HG03064 (cell line): ENCODE results near the gene IL6.
"Not testable (repeated sequence)": the region's sequence is repeated elsewhere in the genome, so short reads cannot be mapped to it uniquely, and the experiment has no call there.

Experiments
- ATAC-seq: cut with Tn5 transposase; IDR thresholded peaks from one replicate; pipeline ENCODE4 v1.9.1; 2021; ENCODE audit warnings: low read depth; ENCODE audit not compliant: unreplicated experiment

The IL6 gene

DNA sequence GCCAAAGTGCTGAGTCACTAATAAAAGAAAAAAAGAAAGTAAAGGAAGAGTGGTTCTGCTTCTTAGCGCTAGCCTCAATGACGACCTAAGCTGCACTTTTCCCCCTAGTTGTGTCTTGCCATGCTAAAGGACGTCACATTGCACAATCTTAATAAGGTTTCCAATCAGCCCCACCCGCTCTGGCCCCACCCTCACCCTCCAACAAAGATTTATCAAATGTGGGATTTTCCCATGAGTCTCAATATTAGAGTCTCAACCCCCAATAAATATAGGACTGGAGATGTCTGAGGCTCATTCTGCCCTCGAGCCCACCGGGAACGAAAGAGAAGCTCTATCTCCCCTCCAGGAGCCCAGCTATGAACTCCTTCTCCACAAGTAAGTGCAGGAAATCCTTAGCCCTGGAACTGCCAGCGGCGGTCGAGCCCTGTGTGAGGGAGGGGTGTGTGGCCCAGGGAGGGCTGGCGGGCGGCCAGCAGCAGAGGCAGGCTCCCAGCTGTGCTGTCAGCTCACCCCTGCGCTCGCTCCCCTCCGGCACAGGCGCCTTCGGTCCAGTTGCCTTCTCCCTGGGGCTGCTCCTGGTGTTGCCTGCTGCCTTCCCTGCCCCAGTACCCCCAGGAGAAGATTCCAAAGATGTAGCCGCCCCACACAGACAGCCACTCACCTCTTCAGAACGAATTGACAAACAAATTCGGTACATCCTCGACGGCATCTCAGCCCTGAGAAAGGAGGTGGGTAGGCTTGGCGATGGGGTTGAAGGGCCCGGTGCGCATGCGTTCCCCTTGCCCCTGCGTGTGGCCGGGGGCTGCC, at the start of gene IL6:
TSS of gene IL6 (plus strand) at position 294 of the 807 bp plus-strand sequence. CDS start at position 357, 63 bp downstream.
- no peak for ATAC-seq

DNA sequence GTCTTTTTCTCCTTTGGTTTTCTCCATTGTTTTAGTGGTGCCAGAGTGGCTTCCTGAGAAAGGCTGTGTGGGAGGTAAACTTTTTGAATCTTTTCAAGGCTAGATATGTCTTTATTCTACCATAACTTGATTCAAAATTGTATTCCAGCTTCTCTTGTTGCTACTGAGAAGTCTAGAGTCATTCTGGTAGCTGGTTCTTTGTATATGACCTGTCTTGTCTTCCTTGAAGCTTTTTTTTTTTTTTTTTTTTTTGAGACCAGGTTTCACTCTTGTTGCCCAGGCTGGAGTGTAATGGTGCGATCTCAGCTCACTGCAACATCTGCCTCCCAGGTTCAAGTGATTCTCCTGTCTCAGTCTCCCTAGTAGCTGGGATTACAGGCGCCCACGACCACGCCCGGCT, 49.7 kb upstream of the IL6 start:
- ATAC-seq: not testable (repeated sequence)

DNA sequence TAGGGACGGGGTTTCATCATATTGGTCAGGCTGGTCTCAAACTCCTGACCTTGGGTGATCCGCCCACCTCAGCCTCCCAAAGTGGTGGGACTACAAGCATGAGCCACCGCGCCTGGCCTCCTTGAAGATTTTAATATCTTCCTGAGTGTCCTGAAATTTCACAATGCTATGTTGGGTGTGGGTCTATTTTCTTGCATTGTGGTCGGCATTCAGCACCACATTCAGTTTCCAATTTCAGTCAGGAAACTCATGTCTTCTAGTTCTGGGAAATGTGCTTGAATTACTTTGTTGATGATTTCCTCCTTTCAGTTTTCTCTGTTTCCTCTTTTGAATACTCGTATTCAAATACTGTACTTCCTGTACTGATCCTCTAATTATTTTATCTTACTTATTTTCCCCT, 49.3 kb upstream of the IL6 start:
- ATAC-seq: no peak

DNA sequence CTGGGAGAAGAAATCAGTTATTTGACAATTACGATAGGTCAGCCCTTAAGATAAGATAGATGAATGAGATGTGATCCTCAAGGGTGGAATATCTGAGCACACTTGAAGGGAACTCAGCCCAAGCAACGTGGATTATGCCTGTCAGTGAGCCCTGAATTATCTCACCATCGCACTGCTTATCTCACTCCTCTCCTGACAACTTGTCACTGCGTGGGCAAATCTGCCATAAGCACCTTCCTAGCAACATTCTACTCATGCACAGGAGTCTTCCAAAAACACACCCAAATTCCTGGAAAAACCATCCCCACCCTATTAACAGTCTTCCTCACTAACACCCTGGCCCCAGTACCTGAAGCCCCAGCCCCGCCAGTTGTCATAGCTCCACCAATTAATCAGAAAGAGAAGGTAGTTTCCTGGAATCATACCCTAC, 46.5 kb upstream of the IL6 start:
- ATAC-seq: no peak

DNA sequence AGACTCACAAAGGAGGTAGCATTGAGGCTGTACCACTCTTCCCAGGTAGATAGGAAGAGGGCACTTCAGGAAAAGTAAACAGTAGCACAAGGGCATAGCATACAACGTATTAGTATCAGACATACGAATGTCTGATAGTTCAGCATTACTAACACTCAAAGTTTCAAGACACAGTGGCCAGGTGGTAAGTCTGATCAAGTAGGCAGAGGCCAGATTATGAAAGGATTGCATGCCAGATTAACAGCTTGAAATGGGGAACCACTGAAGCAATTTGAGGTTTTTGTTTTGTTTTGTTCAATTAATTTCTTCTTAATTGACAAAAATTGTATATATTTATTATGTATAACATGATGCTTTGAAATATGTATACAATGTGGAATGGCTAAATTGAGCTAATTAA, 45.7 kb upstream of the IL6 start:
- ATAC-seq: no peak

DNA sequence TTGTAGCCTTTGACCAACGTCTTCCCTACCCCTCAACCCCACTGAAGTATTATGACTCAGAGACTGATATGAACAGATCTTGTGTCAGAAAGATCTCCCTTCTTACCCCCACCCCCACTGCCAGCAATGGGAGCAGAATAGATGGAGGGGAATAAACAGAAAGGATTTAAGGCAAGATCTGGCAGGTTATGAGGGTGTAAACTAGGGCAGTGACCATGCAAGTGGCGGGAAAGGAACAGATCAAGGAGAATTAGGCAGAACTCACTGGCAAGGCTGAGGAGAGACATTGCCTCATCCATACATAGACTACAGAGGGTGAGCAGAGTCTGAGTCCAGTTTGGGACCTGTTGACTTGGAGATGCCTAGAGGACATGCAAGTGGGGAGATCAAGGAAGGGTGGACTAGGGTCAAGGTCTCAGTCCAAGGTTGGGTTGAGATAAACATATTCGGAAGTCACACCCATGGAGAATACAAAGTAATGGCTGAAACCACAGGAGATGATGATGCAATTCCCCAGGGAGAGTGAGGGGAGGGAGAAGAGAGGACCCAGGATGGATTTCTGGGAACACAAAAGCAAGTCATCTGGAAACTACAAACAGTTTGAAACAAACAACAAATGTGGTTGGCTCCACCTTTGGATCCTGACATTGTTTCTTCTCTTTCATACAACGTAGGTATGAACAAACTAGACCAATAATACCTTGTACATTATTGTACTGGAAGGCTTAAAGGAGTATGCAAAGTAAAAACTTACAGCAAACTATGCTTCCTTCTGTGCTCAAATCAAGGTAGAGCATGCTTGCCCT, 44.9 kb upstream of the IL6 start:
- no peak for ATAC-seq

DNA sequence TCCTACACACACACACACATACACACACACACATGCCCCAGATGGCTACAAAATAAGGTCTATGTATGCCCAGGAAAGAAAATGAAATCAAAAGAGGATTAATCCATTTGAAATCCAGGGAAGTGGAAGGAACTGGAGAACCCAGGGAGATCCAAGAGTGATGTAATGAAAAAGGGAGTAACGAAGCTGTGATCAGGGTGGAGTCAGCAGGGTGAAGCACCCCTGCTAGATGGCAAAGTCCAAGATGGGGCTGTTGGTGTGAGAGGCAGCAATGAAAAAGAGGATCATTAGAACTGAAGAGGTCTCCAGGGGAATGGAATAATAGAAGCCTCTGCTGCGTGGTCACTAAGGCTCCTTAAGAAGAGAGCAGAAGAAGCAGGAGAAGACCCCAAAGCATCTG, 43.6 kb upstream of the IL6 start:
- no peak for ATAC-seq

DNA sequence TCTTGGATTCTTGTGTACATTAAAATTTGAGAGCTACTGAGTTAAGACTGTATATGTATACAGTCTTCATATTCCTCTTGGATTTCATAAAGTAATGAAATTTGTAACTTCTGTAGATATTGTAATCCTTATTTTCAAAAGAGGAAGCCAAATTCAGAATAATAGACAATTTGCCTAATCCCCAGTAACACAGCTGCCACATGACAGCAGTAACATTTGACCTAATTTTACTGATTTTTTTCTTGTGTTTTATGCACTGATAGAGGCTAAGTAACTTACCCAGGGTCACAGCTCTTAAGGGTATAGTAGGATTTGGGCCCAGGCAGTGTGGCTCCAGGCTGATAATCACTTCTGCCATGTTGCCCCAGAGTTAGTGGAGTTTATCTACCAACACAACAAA, 40.4 kb upstream of the IL6 start:
- ATAC-seq: no peak

DNA sequence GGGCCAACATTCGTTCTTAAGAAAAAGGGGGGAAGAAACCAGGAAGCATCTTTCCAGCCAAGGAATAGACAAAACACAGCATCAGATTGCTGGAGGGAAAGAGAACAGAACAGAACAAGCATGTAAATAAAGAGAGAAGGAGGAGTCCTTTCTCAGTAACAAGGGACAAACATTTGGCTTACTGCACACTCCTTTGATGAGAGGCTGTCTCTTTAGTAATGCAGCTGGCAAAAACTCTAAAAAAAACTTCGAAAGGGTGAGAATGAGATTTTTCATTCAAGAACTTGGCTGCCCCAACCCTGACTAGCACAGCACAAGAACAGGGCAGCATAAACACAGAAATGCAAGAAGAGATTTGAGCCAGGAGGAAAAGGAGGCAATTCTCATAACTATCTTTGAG, 38.9 kb upstream of the IL6 start:
- no peak for ATAC-seq

DNA sequence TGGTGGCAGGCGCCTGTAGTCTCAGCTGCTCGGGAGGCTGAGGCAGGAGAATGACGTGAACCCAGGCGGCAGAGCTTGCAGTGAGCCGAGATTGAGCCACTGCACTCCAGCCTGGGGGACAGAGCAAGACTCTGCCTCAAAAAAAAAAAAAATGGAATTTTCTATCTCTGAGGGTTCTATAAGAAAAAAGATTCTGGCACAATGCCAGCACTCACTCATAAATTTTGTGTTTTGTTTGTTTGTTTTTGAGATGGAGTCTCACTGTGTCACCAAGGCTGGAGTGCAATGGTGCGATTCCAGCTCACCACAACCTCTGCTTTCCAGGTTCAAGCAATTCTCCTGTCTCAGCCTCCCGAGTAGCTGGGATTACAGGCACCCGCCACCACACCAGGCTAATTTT, 38.1 kb upstream of the IL6 start:
- ATAC-seq: not testable (repeated sequence)

DNA sequence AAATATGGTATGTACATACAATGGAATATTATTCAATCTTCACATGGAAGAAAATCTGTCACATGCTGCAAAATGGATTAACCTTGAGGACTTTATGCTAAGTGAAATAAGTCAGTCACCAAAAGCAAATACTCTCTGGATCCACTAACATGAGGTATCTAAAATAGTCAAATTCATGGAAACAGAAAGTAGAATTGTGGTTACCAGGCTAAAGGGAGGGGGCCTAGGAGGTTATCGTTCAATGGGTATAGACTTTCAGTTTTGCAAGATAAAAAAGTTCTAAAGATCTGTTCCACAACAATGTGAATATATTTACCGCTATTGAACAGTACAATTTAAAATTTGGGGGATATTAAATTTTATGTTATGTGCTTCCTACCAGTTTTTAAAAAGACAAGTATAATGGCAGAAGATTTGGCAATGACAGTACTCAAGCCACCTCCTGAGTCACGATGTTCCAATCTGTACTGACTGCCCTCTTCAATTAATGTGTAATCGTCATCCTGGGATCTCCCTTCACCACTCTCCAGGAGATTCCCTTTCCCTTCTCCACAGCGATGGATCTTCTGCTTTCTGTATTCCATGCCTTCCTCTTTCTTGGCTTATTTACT, 32.3 kb upstream of the IL6 start:
- ATAC-seq: no peak

DNA sequence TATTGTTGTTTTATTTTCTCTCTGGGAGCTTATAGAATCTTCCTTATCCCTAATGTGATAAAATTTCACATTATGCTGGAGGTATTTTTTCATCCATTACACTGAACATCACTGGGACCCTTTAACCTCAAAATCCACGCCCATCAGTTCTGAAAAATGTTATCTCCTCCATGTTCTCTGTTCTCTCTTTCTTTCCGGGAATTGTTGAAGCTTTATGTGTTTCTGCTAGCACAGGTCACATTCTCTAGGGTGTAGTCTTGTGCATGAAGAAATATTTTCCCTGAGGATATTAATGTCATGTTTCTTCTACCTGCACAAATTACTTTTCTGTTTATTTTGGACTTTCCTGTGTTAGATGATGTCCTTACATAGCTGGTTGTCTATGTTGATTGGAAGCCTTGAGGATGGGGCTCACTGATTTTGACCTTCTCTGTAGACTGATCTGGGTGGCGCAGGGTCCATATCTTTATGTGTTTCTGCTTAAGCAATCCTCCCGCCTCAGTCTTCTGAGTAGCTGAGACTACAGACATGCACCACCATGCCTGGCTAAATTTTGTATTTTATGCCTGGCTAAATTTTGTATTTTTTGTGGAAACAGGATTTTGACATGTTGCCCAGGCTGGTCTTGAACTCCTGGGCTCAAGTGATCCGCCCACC, 31.4 kb upstream of the IL6 start:
- no peak for ATAC-seq

DNA sequence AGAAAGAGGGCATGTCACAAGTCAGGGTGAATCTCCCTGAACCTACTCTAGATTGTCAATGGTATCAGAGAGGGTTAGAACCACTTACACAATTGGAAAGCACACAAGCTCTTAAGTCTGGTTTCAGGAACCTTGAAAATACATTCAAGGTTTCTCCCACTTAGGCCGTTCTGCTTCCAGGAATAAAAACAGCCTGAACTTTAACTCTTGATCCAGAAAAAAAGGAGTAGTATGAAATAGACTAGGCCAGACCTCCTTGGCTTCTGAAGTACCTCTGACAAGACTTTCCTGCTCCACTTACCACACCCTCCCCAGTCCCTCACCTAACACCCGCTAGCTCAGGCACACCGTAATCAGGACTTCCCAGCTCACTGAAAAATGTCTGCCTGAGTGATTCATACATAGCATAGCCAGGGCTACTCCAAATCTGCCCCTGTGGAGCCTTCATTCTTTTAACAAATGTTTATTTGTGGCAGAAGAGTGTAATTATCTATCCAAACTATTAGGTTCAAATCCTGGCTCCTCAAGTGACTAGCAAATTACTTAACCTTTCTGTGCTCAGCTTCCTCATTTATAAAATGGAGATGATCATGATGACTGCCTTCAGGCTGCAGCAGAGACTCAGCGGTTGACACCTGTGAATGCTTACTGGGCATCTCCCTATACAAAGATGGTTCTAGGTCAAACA, 30.3 kb upstream of the IL6 start:
- ATAC-seq: no peak

DNA sequence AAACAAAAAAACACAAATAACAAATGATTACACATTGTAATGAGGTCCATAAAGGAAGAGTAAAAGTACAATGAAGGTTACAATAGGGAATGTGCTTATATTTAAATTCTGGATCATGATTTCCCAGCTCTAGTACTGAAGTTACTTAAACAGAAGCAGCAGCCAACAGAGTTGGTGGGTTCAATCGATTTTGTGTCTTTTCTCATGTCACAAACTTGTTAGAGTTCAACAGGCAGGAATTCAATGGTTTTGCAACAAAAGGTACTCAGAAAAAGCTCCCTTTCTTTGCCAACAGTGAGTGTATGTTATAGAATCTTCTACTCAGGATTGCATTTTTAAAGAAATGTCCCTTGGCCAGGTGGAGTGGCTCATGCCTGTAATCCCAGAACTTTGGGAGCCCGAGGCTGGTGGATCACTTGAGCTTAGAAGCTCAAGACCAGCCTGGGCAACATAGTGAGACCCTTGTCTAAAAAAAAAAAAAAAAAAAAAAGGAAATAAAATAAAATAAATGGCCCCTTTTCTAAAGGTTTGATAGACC, 29.6 kb upstream of the IL6 start:
- no peak for ATAC-seq

DNA sequence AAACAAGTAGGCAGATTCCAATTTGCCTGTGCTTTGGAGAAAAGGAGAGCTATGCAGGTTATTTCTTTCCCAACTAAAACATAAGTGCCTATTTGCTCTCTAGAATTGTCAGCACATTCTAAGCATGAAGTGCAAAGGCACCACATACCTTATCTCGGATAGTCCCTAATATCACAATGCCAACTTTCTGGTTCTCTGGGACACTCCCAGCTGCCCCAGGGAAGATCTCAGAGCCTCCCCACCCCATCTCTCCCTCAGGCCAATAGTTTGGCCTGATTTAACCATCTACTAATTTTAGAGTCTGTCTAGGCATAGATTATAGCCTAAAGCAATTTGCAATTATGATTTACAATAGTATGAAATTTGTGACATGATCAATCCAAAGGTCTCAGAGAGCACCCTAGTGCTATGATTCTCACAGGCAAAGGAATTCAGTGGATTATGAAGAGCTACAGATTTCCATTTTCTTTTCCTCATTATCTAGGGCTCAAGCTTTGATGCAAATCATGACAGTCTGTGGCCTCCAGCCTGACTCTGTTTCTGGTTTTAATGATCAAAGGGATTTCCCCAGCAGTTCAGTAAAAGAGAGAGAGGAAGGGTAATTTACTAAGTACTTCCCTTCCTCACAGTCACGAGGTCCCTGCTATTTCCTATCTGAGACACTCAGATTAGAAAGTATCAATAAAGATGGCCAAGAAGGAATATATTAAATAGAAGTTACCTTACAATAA, 29.0 kb upstream of the IL6 start:
- ATAC-seq: peak; percentile 71

DNA sequence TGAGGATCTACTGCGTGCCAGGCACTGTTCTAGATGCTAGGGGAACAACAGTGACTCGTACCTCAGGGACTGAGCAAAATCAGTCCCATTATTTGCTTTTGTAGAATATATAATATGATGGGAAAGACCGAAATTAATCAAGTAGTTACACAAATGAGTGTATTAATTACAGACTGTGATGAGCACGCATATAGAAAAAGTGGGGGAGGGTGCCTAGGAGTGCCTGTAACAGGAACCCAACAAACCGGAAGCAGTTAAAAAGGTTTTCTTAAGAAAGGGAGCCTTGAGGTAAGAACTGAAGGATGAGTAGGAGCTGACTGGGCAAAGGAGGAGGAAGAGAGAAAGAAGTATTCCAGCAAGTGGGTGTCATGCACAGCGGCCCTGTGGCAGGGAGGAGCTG, 28.2 kb upstream of the IL6 start:
- ATAC-seq: no peak

DNA sequence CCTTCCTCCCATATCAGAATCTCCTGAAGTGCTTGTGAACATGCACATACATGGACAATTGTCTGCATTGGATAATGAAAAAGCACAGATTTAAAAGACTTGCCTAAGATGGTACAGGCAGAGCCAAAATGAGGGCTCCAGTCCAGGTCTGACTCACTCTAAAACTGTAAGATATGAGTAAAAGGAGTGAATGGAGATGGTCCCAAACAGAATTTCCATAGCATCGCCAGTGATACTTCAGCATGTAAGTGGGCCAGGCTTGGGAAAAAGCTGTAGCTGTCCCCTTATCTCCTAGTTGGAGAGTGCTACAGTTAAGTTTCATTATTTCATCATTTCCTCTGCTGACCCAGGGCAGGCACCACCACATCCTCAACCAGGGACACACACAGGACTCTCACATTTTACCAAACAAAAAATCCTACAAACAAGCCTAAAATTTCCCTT, 26.4 kb upstream of the IL6 start:
- no peak for ATAC-seq

DNA sequence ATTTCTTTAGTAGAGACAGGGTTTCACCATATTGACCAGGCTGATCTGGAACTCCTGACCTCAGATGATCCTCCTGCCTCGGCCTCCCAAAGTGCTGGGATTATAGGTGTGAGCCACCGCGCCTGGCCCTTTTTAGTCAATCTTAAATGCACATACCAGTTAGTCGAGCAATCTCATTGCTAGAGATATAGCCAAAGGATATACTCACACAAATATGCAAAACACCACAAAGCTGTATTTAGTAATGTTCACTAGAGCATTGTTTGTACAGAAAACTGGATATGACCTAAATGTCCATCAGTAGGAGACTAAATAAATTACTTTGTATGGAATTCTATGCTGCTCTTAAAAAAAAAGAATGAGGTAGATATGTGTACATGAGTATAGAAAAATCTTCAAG, 24.5 kb upstream of the IL6 start:
- no peak for ATAC-seq

DNA sequence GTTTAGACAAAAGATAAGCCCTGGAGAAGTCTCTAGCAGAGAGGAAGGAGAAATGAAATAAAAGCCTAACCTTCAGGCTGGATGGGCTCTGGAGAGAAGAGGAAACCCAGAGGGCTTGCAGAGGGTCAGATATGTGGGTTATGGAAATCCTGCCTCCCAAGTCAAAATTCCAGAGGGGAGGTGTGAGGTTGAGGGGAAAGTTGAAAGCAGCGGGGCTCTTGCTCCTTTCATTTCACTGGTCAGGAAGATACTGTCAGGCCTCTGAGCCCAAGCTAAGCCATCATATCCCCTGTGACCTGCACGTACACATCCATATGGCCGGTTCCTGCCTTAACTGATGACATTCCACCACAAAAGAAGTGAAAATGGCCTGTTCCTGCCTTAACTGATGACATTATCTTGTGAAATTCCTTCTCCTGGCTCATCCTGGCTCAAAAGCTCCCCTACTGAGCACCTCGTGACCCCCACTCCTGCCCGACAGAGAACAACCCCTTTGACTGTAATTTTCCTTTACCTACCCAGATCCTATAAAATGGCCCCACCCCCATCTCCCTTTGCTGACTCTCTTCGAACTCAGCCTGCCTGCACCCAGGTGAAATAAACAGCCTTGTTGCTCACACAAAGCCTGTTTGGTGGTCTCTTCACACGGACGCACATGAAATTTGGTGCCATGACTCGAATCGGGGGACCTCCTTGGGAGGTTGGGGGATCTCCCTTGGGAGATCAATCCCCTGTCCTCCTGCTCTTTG, 23.7 kb upstream of the IL6 start:
- ATAC-seq: not testable (repeated sequence)
